ENCODE data around the gene WNT4.

WNT4 gene

DNA sequence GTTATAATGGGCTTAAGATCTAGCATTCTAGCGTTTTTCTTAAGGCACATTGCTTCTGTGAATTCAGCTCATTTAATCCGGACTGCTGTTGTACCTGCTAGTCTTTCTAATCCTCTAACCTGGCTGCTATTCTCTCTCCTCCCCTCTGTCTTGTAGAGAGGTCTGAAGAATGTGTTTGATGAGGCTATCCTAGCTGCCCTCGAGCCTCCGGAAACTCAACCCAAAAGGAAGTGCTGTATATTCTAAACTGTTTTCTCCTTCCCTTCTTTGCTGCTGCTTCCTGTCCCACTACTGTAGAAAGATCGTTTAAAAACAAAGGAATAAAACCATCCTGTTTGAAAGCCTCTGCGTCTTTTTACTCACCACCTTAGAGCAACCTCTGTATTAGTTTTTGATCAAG lies 53.1 kb downstream of the WNT4 start:
- POLR2A ChIA-PET: no interaction called here
- DNase-seq (ENCODE audit: extremely low spot score): no peak
- CTCF ChIA-PET: no interaction called here
- TF ChIP-seq FOXM1 (IDR thresholded peaks at IDR 0.05; ENCODE audit: borderline replicate concordance): no peak
- no peak for TF ChIP-seq BHLHE40 (IDR thresholded peaks at IDR 0.05; ENCODE audit: borderline replicate concordance)
- TF ChIP-seq FOXK2 (IDR thresholded peaks at IDR 0.05): no peak
- no peak for TF ChIP-seq SP1 (IDR thresholded peaks at IDR 0.05)
- TF ChIP-seq FOXA1 (IDR thresholded peaks at IDR 0.05): no peak
- TF ChIP-seq, protein P1, sequence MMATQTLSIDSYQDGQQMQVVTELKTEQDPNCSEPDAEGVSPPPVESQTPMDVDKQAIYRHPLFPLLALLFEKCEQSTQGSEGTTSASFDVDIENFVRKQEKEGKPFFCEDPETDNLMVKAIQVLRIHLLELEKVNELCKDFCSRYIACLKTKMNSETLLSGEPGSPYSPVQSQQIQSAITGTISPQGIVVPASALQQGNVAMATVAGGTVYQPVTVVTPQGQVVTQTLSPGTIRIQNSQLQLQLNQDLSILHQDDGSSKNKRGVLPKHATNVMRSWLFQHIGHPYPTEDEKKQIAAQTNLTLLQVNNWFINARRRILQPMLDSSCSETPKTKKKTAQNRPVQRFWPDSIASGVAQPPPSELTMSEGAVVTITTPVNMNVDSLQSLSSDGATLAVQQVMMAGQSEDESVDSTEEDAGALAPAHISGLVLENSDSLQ (IDR thresholded peaks at IDR 0.05): no peak
- TF ChIP-seq ZNF384 (IDR thresholded peaks at IDR 0.05): no peak
- no peak for TF ChIP-seq LEF1 (IDR thresholded peaks at IDR 0.05; ENCODE audit: borderline replicate concordance)
- TF ChIP-seq TARDBP (IDR thresholded peaks at IDR 0.05): no peak
- no peak for TF ChIP-seq L3MBTL2 (conservative IDR thresholded peaks at IDR 0.05)
- TF ChIP-seq NFRKB (IDR thresholded peaks at IDR 0.05): no peak
- no peak for TF ChIP-seq SUZ12 (IDR thresholded peaks at IDR 0.05)
- TF ChIP-seq HDGF (IDR thresholded peaks at IDR 0.05; ENCODE audit: borderline replicate concordance): no peak

DNA sequence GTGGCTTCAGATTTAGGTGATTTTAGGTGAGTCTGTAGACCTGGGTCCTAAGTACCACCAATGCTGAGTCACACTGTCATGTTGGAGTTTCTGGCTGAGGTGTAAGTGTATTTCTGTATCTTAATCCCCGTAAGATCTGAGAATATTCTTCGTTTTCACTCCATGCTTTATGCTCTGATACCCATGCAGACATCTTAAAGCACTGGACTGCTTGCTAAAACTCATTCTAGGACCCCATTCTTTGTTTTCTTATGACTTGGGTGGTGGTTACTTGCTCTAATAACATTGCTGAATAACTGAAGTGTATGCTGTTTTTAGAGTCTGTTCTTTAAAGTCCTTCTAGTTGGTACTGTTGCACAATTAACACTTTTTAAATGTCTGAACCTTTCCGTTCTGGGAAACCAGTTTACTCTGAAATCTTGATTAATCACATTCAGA lies 53.7 kb downstream of the WNT4 start:
- TF ChIP-seq HDGF (IDR thresholded peaks at IDR 0.05; ENCODE audit: borderline replicate concordance) (no peak), SUZ12 (IDR thresholded peaks at IDR 0.05) (no peak)
- CTCF ChIA-PET: no interaction called here
- no peak for DNase-seq (ENCODE audit: extremely low spot score)
- POLR2A ChIA-PET: no interaction called here

DNA sequence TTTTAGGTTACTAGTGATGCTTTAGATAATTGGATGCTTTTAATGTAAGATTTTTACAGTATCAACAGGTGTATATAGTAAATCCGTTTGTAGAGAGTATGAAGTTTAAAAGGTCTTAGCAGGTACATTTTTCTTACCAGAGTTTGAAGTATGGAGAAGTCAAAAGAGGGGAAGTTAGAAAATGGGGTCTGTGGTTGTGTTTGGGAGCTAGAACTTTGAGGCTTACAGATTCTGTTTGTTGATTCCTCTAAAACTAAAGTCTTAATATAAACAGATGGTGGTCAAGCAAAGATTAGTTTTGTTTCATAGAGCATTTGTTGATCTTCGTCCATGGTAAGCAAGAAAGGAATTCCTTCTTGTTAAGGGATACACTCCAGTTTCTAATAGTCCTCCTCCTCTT lies 54.6 kb downstream of the WNT4 start:
- TF ChIP-seq ZNF384 (IDR thresholded peaks at IDR 0.05): no peak
- no peak for TF ChIP-seq L3MBTL2 (conservative IDR thresholded peaks at IDR 0.05)
- no peak for TF ChIP-seq FOXK2 (IDR thresholded peaks at IDR 0.05)
- TF ChIP-seq ELF4 (IDR thresholded peaks at IDR 0.05): no peak
- TF ChIP-seq SUZ12 (IDR thresholded peaks at IDR 0.05): no peak
- TF ChIP-seq BHLHE40 (IDR thresholded peaks at IDR 0.05; ENCODE audit: borderline replicate concordance): no peak
- TF ChIP-seq ARNT (IDR thresholded peaks at IDR 0.05): no peak
- TF ChIP-seq HDGF (IDR thresholded peaks at IDR 0.05; ENCODE audit: borderline replicate concordance): no peak
- TF ChIP-seq NFRKB (IDR thresholded peaks at IDR 0.05): no peak
- no peak for TF ChIP-seq LEF1 (IDR thresholded peaks at IDR 0.05; ENCODE audit: borderline replicate concordance)
- TF ChIP-seq, protein P1 (IDR thresholded peaks at IDR 0.05): no peak
- no peak for TF ChIP-seq FOXA1 (IDR thresholded peaks at IDR 0.05)
- TF ChIP-seq SP1 (IDR thresholded peaks at IDR 0.05): no peak
- TF ChIP-seq TARDBP (IDR thresholded peaks at IDR 0.05): no peak
- TF ChIP-seq FOXM1 (IDR thresholded peaks at IDR 0.05; ENCODE audit: borderline replicate concordance): no peak
- TF ChIP-seq CTBP1 (IDR thresholded peaks at IDR 0.05; ENCODE audit: borderline replicate concordance): no peak
- POLR2A ChIA-PET: no interaction called here
- no peak for DNase-seq (ENCODE audit: extremely low spot score)
- CTCF ChIA-PET: no interaction called here

DNA sequence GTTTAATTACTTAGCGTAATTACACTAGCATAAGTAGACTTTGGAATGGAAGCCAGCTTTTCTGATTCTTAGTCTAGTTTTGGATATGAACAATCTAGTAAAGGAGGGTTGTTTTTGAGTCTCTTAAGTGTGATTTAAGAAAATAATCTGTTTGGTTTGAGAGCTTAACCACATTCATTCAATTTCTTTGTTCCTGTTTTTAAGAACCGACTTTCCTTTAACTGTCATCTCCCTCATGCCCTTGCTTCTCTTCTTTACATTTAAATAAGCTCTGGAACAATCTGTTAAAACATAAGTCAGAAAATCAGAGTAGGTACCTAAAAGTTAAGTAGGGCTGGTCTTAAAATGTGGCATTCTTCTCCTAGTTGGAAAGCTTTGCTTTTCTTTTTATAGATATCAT lies 62.7 kb downstream of the WNT4 start:
- CTCF ChIA-PET: no interaction called here
- no peak for DNase-seq (ENCODE audit: extremely low spot score)
- TF ChIP-seq ELF4 (IDR thresholded peaks at IDR 0.05) (no peak), L3MBTL2 (conservative IDR thresholded peaks at IDR 0.05) (no peak), NFRKB (IDR thresholded peaks at IDR 0.05) (no peak), BHLHE40 (IDR thresholded peaks at IDR 0.05; ENCODE audit: borderline replicate concordance) (no peak), CTBP1 (IDR thresholded peaks at IDR 0.05; ENCODE audit: borderline replicate concordance) (no peak), HDGF (IDR thresholded peaks at IDR 0.05; ENCODE audit: borderline replicate concordance) (no peak), SUZ12 (IDR thresholded peaks at IDR 0.05) (no peak), SP1 (IDR thresholded peaks at IDR 0.05) (no peak), FOXA1 (IDR thresholded peaks at IDR 0.05) (no peak), FOXM1 (IDR thresholded peaks at IDR 0.05; ENCODE audit: borderline replicate concordance) (no peak), ARNT (IDR thresholded peaks at IDR 0.05) (no peak), ZNF384 (IDR thresholded peaks at IDR 0.05) (no peak), FOXK2 (IDR thresholded peaks at IDR 0.05) (no peak), TARDBP (IDR thresholded peaks at IDR 0.05) (no peak), LEF1 (IDR thresholded peaks at IDR 0.05; ENCODE audit: borderline replicate concordance) (no peak)
- TF ChIP-seq, protein P1 (IDR thresholded peaks at IDR 0.05): no peak
- POLR2A ChIA-PET: interaction anchor here (1.3 kb wide), 1 partner anchor 27 kb away, joined by 3 read pairs; the partner anchor contains the start of gene CDC42

DNA sequence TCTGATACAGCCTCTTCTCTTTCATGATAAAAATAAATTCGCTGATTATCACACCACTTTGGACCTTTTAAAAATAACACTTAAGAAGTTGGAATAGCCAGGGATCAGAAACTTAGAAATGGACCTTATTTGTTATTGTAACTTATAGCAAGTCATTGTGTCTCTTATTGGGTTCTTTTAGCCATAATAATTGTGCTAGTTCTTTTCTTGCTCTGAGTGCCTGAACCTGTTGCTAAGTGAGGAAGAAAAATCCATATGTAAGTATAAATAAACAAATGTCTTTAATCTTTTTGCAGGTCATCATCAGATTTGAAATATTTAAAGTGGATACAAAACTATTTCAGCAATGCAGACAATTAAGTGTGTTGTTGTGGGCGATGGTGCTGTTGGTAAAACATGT lies 64.8 kb downstream of the WNT4 start:
- DNase-seq (ENCODE audit: extremely low spot score): no peak
- ChIA-PET CTCF (no interaction called here), POLR2A (interaction anchor here (0.6 to 1.2 kb wide), 2 partner anchors 26 to 158 kb away, joined by 3 to 4 read pairs; partner anchors contain the start of gene CDC42)
- TF ChIP-seq TARDBP (IDR thresholded peaks at IDR 0.05) (no peak), SP1 (IDR thresholded peaks at IDR 0.05) (no peak), HDGF (IDR thresholded peaks at IDR 0.05; ENCODE audit: borderline replicate concordance) (no peak), L3MBTL2 (conservative IDR thresholded peaks at IDR 0.05) (no peak), FOXA1 (IDR thresholded peaks at IDR 0.05) (no peak), FOXK2 (IDR thresholded peaks at IDR 0.05) (no peak), LEF1 (IDR thresholded peaks at IDR 0.05; ENCODE audit: borderline replicate concordance) (no peak), CTBP1 (IDR thresholded peaks at IDR 0.05; ENCODE audit: borderline replicate concordance) (no peak)

DNA sequence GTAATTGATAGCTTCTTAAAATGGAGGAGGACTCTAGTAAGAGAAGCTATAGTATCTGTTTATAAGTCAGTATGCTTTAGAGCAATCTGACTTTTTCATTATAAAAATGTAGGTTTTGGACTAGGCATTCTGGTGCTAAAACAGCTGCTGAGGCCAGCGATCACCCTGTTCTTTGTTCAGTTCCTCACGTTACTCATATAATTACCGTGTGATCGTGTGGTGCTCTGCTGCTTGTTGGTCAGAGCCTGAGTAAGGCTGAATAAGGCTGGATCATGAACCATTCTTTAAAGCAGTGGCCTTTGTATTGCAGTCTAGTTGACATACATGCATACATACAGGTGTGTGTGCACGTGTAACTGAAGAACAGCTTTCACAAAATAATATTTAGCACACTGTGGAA lies 65.2 kb downstream of the WNT4 start:
- ChIA-PET CTCF (no interaction called here), POLR2A (interaction anchor here (1.2 kb wide), 1 partner anchor 25 kb away, joined by 4 read pairs; the partner anchor contains the start of gene CDC42)
- DNase-seq (ENCODE audit: extremely low spot score): no peak
- TF ChIP-seq SP1 (IDR thresholded peaks at IDR 0.05) (no peak), ARNT (IDR thresholded peaks at IDR 0.05) (no peak), TARDBP (IDR thresholded peaks at IDR 0.05) (no peak), FOXK2 (IDR thresholded peaks at IDR 0.05) (no peak), ZNF384 (IDR thresholded peaks at IDR 0.05) (no peak), FOXM1 (IDR thresholded peaks at IDR 0.05; ENCODE audit: borderline replicate concordance) (no peak), NFRKB (IDR thresholded peaks at IDR 0.05) (no peak), L3MBTL2 (conservative IDR thresholded peaks at IDR 0.05) (no peak), BHLHE40 (IDR thresholded peaks at IDR 0.05; ENCODE audit: borderline replicate concordance) (no peak), ELF4 (IDR thresholded peaks at IDR 0.05) (no peak)

Measured in HEK293T (cell line).